Erythroblast (primary cell): Measurements from ENCODE around the gene AMBP.

Experiments
- GATA1 ChIP-seq: IDR thresholded peaks from 2 replicates; pipeline ENCODE4 v1.6.1; 2011; ENCODE audit warnings: low read depth, mild to moderate bottlenecking, control low read depth, low read length, moderate library complexity
- POLR2A ChIP-seq: IDR thresholded peaks from 2 replicates; pipeline ENCODE4 v1.6.1; 2011; ENCODE audit warnings: mild to moderate bottlenecking, low read length

DNA sequence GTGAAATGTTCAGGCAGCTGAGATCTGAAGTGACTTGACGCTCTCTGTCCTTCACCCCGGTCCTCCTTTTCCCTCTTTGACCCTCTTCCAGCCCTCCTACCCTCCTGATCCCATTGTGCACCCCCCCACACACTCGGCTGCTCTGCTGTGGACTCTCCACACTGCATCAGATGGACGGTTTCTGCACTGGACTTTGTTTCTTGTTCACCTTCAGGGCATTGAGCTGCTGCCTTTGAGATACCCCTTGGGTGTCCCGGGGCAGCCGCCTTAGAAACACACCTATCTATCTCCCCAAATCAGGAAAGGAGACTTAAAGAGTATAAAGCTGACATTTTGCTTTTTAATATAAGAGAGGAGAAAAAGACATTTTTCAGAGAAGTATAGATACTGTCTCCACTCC lies 27.5 kb downstream of the AMBP start:
- TF ChIP-seq POLR2A (no peak), GATA1 (no peak)
